ENCODE measurements around the gene MIPEP.
"Not testable (repeated sequence)": the region's sequence is repeated elsewhere in the genome, so short reads cannot be mapped to it uniquely, and the experiment has no call there.

The MIPEP gene

GRCh38 chr13:23889615-23890607, 711 bp upstream of the MIPEP start:
- no peak for DNase-seq (ENCODE audit: low read depth in 2 of 2)

GRCh38 chr13:23884361-23884760, 4.8 kb downstream of the MIPEP start:
- not testable (repeated sequence) for DNase-seq (ENCODE audit: low read depth in 2 of 2)

- no peak for DNase-seq (ENCODE audit: low read depth in 2 of 2)
These were observed 5.9 kb downstream of the MIPEP start for GRCh38 chr13:23883255-23883654.

GRCh38 chr13:23881402-23881800, 7.8 kb downstream of the MIPEP start:
- not testable (repeated sequence) for DNase-seq (ENCODE audit: low read depth in 2 of 2)

GRCh38 chr13:23880493-23881401, 8.5 kb downstream of the MIPEP start:
- DNase-seq (ENCODE audit: low read depth in 2 of 2) = not testable (repeated sequence)

- DNase-seq (ENCODE audit: low read depth in 2 of 2) = no peak
These were observed 11.9 kb downstream of the MIPEP start for GRCh38 chr13:23877286-23877685.

- no peak for DNase-seq (ENCODE audit: low read depth in 2 of 2)
These were observed 12.9 kb downstream of the MIPEP start for GRCh38 chr13:23876265-23876664.

GRCh38 chr13:23871616-23872220, 17.5 kb downstream of the MIPEP start:
- peak in 1 of 2 experiments; percentile 21 for DNase-seq (ENCODE audit: low read depth in 2 of 2)

GRCh38 chr13:23870356-23871140, 18.7 kb downstream of the MIPEP start:
- no peak for DNase-seq (ENCODE audit: low read depth in 2 of 2)

GRCh38 chr13:23868521-23868920, 20.7 kb downstream of the MIPEP start:
- DNase-seq (ENCODE audit: low read depth in 2 of 2) = peak; percentile 76 to 79

GRCh38 chr13:23867027-23867491, 22.1 kb downstream of the MIPEP start:
- no peak for DNase-seq (ENCODE audit: low read depth in 2 of 2)

- DNase-seq (ENCODE audit: low read depth in 2 of 2) = no peak
These were observed 22.7 kb downstream of the MIPEP start for GRCh38 chr13:23866420-23867026.

GRCh38 chr13:23865906-23866305, 23.3 kb downstream of the MIPEP start:
- DNase-seq (ENCODE audit: low read depth in 2 of 2) = no peak

GRCh38 chr13:23865026-23865425, 24.2 kb downstream of the MIPEP start:
- DNase-seq (ENCODE audit: low read depth in 2 of 2) = no peak

GRCh38 chr13:23861310-23861709, 27.9 kb downstream of the MIPEP start:
- DNase-seq (ENCODE audit: low read depth in 2 of 2) = no peak

- no peak for DNase-seq (ENCODE audit: low read depth in 2 of 2)
These were observed 29.3 kb downstream of the MIPEP start for GRCh38 chr13:23859904-23860303.

GRCh38 chr13:23859455-23859854, 29.7 kb downstream of the MIPEP start:
- DNase-seq (ENCODE audit: low read depth in 2 of 2) = no peak

- no peak for DNase-seq (ENCODE audit: low read depth in 2 of 2)
These were observed 30.7 kb downstream of the MIPEP start for GRCh38 chr13:23858546-23858945.

GRCh38 chr13:23856008-23856750, 33.0 kb downstream of the MIPEP start:
- no peak for DNase-seq (ENCODE audit: low read depth in 2 of 2)

- DNase-seq (ENCODE audit: low read depth in 2 of 2) = no peak
These were observed 33.8 kb downstream of the MIPEP start for GRCh38 chr13:23855360-23855759.

All from fibroblast of skin of left biceps (primary cell).